ENCODE results near the gene LHX3.
"Not testable (repeated sequence)": the region's sequence is repeated elsewhere in the genome, so short reads cannot be mapped to it uniquely, and the experiment has no call there.

The LHX3 gene

DNA sequence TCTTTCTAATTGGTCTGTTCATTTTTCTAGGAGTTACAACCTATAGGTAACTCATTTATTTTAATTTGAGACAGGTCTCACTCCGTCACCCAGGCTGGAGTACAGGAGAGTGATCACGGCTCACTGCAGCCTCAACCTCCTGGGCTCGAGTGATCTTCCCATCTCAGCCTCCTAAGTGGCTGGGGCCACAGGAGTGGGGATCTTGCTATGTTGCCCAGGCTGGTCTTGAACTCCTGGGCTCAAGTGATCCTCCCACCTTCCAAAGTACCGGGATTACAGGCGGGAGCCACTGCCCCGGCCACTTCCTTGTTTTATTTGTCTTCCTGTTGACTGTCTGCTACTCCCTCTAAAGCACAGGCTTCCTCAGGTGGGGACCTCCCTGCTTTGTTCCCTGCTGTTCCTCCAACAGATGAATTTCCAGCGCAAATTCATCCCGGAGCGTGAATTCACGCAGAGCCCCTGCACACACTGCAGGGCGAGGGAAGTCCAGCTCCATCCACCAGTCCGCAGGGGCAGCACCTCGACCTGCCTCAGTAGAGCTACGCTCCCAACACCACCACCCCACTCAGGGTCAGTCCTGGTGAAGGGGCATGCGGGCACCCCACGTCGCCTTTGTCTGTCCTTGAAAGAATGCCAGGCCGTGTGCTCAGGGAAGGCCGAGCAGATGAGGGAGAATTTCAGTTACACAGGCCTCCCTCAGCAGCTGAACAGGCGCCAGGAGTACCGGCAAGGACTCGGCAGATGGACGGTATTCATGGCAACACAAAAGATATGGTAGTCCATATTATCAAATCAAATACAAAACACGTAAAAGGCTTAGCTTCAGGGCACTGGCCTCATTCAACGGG lies 34.4 kb upstream of the LHX3 start:
- no peak for TF ChIP-seq POLR2AphosphoS5 (IDR thresholded peaks at IDR 0.05; ENCODE audit: low read depth)
- TF ChIP-seq, protein P1, sequence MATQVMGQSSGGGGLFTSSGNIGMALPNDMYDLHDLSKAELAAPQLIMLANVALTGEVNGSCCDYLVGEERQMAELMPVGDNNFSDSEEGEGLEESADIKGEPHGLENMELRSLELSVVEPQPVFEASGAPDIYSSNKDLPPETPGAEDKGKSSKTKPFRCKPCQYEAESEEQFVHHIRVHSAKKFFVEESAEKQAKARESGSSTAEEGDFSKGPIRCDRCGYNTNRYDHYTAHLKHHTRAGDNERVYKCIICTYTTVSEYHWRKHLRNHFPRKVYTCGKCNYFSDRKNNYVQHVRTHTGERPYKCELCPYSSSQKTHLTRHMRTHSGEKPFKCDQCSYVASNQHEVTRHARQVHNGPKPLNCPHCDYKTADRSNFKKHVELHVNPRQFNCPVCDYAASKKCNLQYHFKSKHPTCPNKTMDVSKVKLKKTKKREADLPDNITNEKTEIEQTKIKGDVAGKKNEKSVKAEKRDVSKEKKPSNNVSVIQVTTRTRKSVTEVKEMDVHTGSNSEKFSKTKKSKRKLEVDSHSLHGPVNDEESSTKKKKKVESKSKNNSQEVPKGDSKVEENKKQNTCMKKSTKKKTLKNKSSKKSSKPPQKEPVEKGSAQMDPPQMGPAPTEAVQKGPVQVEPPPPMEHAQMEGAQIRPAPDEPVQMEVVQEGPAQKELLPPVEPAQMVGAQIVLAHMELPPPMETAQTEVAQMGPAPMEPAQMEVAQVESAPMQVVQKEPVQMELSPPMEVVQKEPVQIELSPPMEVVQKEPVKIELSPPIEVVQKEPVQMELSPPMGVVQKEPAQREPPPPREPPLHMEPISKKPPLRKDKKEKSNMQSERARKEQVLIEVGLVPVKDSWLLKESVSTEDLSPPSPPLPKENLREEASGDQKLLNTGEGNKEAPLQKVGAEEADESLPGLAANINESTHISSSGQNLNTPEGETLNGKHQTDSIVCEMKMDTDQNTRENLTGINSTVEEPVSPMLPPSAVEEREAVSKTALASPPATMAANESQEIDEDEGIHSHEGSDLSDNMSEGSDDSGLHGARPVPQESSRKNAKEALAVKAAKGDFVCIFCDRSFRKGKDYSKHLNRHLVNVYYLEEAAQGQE (IDR thresholded peaks at IDR 0.05; ENCODE audit: insufficient replicate concordance, low read depth), result no peak
- peak; percentile 24; the same call in 1 of the 2 replicates for TF ChIP-seq SPI1 (IDR thresholded peaks at IDR 0.05; ENCODE audit: borderline replicate concordance, low read depth)
- no peak overlapping the region for H3K4me3 ChIP-seq (replicated peaks; ENCODE audit: insufficient read depth, low read length)
- no peak overlapping the region; the same call in 1 of the 2 replicates for H3K27ac ChIP-seq (replicated peaks)
- no peak for DNase-seq (ENCODE audit: low read depth in 1 of 2, low spot score in 1 of 2)
- no peaks in the 10 kb centered on the region for H3K27me3 ChIP-seq (ENCODE audit: insufficient read depth, poor library complexity, severe bottlenecking)

DNA sequence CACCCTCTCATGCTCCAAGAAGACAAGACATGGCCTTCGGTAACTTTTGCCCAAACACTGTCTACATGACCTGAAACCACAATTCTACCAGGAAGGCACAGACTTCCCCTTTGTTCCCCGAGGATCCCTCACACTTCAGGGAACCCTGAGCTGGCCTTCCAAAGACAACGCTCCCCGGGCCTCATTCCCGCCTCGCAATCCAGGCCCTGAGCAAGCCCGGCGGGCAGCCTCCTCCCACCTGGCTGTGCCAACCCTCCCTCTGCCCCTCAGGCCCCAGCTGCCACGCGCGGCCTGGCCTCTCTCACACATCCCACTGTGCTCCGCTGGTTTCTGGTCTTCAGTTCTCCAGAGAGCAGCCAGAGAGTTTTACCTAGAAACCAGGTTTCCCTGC lies 33.4 kb upstream of the LHX3 start:
- H3K4me3 ChIP-seq (replicated peaks; ENCODE audit: insufficient read depth, low read length), result no peak overlapping the region
- no peak overlapping the region; the same call in 1 of the 2 replicates for H3K27ac ChIP-seq (replicated peaks)
- no peak for DNase-seq (ENCODE audit: low read depth in 1 of 2, low spot score in 1 of 2)
- TF ChIP-seq, protein P2, sequence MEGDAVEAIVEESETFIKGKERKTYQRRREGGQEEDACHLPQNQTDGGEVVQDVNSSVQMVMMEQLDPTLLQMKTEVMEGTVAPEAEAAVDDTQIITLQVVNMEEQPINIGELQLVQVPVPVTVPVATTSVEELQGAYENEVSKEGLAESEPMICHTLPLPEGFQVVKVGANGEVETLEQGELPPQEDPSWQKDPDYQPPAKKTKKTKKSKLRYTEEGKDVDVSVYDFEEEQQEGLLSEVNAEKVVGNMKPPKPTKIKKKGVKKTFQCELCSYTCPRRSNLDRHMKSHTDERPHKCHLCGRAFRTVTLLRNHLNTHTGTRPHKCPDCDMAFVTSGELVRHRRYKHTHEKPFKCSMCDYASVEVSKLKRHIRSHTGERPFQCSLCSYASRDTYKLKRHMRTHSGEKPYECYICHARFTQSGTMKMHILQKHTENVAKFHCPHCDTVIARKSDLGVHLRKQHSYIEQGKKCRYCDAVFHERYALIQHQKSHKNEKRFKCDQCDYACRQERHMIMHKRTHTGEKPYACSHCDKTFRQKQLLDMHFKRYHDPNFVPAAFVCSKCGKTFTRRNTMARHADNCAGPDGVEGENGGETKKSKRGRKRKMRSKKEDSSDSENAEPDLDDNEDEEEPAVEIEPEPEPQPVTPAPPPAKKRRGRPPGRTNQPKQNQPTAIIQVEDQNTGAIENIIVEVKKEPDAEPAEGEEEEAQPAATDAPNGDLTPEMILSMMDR (IDR thresholded peaks at IDR 0.05; ENCODE audit: insufficient read depth, low read length), result no peak
- TF ChIP-seq POLR2AphosphoS5 (IDR thresholded peaks at IDR 0.05; ENCODE audit: low read depth) (0 out of 2 replicates have a peak, but pooled peaks have one; percentile 5), SPI1 (IDR thresholded peaks at IDR 0.05; ENCODE audit: borderline replicate concordance, low read depth) (peak; percentile 66; the same call in 1 of the 2 replicates), GABPA (IDR thresholded peaks at IDR 0.05; ENCODE audit: low read depth) (no peak)
- TF ChIP-seq, protein P1 (IDR thresholded peaks at IDR 0.05; ENCODE audit: insufficient replicate concordance, low read depth), result no peak
- H3K27me3 ChIP-seq (ENCODE audit: insufficient read depth, poor library complexity, severe bottlenecking), result no peaks in the 10 kb centered on the region

DNA sequence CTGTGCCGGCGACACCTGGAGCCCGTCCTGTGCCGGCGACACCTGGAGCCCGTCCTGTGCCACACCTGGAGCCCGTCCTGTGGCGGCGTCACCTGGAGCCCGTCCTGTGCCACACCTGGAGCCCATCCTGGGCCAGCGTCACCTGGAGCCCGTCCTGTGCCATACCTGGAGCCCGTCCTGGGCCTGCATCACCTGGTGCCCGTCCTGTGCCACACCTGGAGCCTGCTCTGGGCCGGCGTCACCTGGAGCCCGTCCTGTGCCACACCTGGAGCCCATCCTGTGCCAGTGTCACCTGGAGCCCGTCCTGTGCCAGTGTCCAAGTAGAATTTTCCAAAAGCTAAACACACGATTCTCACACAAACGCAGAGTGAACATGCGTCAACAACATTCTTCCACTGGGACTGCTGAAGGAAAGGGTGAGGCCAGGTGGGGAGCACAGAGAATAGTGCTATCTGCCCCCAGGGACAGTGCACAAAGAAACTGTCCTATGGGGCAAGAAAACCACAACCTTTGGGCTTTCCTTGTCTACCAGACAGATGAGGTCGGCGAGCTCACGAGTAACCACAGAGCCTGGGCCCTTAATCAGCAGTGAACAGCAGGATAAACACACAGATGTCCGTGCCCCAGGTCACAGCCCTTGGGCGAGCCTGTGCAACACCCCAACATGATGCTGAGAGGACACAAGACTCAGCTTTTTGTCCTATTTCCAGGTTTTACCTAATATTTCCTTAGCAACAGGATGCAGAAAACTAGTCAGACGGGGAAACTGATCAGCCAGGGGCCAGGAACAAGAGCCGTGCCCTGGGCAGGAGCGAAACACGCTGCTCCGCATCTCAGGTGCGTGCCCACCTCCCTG lies 32.8 kb upstream of the LHX3 start:
- Histone ChIP-seq H3K27ac (replicated peaks) (no peak overlapping the region), H3K27me3 (ENCODE audit: insufficient read depth, poor library complexity, severe bottlenecking) (no peaks in the 10 kb centered on the region), H3K4me3 (replicated peaks; ENCODE audit: insufficient read depth, low read length) (no peak overlapping the region)
- TF ChIP-seq, protein P2 (IDR thresholded peaks at IDR 0.05; ENCODE audit: insufficient read depth, low read length), result no peak
- TF ChIP-seq, protein P1 (IDR thresholded peaks at IDR 0.05; ENCODE audit: insufficient replicate concordance, low read depth), result no peak
- TF ChIP-seq GABPA (IDR thresholded peaks at IDR 0.05; ENCODE audit: low read depth) (no peak), SPI1 (IDR thresholded peaks at IDR 0.05; ENCODE audit: borderline replicate concordance, low read depth) (no peak), POLR2AphosphoS5 (IDR thresholded peaks at IDR 0.05; ENCODE audit: low read depth) (no peak)
- DNase-seq (ENCODE audit: low read depth in 1 of 2, low spot score in 1 of 2), result peak in 1 of 2 experiments; percentile 48

DNA sequence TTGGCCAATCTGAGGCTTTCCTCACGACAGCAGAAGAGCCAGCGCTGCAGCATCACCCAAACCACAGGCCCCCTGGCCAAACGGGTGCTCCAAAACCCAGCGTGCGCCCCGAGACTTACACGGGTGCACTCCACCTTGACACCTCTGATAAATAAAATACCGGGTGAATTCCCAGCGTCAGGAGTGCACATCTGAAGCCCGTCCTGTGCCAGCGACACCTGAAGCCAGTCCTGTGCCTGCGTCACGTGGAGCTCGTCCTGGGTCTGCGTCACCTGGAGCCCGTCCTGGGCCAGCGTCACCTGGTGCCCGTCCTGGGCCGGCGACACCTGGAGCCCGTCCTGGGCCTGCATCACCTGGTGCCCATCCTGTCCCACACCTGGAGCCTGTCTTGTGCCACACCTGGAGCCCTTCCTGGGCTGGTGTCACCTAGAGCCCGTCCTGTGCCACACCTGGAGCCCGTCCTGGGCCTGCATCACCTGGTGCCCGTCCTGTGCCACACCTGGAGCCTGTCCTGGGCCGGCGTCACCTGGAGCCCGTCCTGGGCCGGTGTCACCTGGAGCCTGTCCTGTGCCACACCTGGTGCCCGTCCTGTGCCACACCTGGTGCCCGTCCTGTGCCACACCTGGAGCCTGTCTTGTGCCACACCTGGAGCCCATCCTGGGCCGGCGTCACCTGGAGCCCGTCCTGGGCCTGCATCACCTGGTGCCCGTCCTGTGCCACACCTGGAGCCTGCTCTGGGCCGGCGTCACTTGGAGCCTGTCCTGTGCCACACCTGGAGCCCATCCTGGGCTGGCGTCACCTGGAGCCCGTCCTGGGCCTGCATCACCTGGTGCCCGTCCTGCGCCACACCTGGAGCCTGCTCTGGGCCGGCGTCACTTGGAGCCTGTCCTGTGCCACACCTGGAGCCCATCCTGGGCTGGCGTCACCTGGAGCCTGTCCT lies 31.8 kb upstream of the LHX3 start:
- DNase-seq (ENCODE audit: low read depth in 1 of 2, low spot score in 1 of 2); H3K4me3 ChIP-seq (replicated peaks; ENCODE audit: insufficient read depth, low read length); H3K27ac ChIP-seq (replicated peaks); H3K27me3 ChIP-seq (ENCODE audit: insufficient read depth, poor library complexity, severe bottlenecking): not testable (repeated sequence)
